Ascending aorta (tissue), 2 donors: ENCODE data around the gene SPEM1. TPM values are rescaled to one million over a fixed set of nuclear protein-coding genes. Genes with fewer than 3 reads are reported as not detected.

Experiments used
- DNase-seq, 2 donors: peaks; one replicate each; pipeline ENCODE4 v3.0.0-alpha.2; 2019; ENCODE audit warnings: low spot score in 2 of 2
- H3K27ac ChIP-seq, 2 donors: fragments of 200-600 bp; sonication (generic); one replicate each; pipeline ENCODE4 v1.5.1; 2016 to 2017; ENCODE audit warnings: mild to moderate bottlenecking in 1 of 2
- H3K27me3 ChIP-seq: fragments of 200-600 bp; sonication (generic); one replicate; pipeline ENCODE4 v1.5.1; 2017
- H3K36me3 ChIP-seq, 2 donors: fragments of 200-600 bp; sonication (generic); one replicate each; pipeline ENCODE4 v1.5.1; 2016
- H3K4me1 ChIP-seq, 2 donors: fragments of 200-600 bp; sonication (generic); one replicate each; pipeline ENCODE4 v1.5.1; 2016 to 2017; ENCODE audit warnings: mild to moderate bottlenecking in 1 of 2
- H3K4me3 ChIP-seq, 2 donors: fragments of 200-600 bp; sonication (generic); one replicate each; pipeline ENCODE4 v1.5.1; 2016 to 2017; ENCODE audit warnings: mild to moderate bottlenecking in 1 of 2
- H3K9me3 ChIP-seq, 2 donors: fragments of 200-600 bp; sonication (generic); one replicate each; pipeline ENCODE4 v1.5.1; 2016
- CTCF ChIP-seq, 3 experiments: fragments of 200-600 bp in 2 of 3; fragments of 450-650 bp in 1 of 3; sonication (generic) in 2 of 3; IDR thresholded peaks; one replicate each; pipeline ENCODE4 v1.5.1; 2016 to 2019; ENCODE audit warnings: antibody characterized with exemption in 3 of 3, mild to moderate bottlenecking in 1 of 3, moderate library complexity in 1 of 3
- intact Hi-C: fragments of 100-400 bp; cut with DNase I; formaldehyde crosslinking; loops from one replicate; pipeline ENCODE4 v1.15.1; 2023
- total RNA-seq: library from RNA; depleted of rRNA; stranded (reverse); fragments of >200 nt; gene quantifications from one replicate; pipeline ENCODE4 v1.1.0, GENCODE V29; 2016

SPEM1 gene
- total RNA-seq, 1 donor from 2014 or later = not detected

GRCh38 chr17:7443499-7444485 is 23.7 kb downstream of the SPEM1 start:
- Histone ChIP-seq H3K27me3 (peaks cover 16% of the 10 kb centered on the region), H3K9me3 (no peaks in the 10 kb centered on the region), H3K4me1 (peaks cover 15 to 35% of the 10 kb centered on the region in 2 donors), H3K27ac (peak overlapping the region in 1 of 2 donors; percentile 34), H3K36me3 (no peaks in the 10 kb centered on the region), H3K4me3 (no peak overlapping the region)
- intact Hi-C loops = no loop called here
- no peak for DNase-seq
- TF ChIP-seq CTCF (IDR thresholded peaks at IDR 0.05) = no peak

GRCh38 chr17:7444682-7445618 is 24.8 kb downstream of the SPEM1 start, which contains the start of gene CHRNB1:
CHRNB1 (plus strand) TSS chr17:7445061; CDS start chr17:7445128, 67 bp downstream.
- Histone ChIP-seq H3K27me3 (peaks cover 5% of the 10 kb centered on the region), H3K4me1 (peaks cover 15 to 27% of the 10 kb centered on the region in 2 donors)

DNA sequence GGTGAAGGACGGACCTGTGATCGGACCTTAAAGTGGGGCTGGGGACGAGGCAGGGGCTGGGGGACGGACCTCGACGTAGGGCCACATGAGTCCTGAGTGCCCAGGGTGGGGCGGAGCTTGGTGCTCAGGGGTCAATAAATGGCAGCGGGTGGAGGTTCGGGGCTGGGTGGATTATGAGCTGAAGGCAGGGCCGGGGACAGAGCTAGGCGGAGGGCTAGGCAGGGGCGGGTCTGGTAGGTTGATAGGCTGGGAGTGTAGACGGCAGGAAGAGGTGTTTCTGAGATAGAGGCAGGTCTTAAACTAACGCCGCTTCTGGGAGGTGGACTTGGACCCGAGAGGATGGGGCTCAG is 25.5 kb downstream of the SPEM1 start:
- H3K9me3 ChIP-seq = no peaks in the 10 kb centered on the region
- peaks cover 10 to 21% of the 10 kb centered on the region in 2 donors for H3K4me1 ChIP-seq
- no peak overlapping the region for H3K27ac ChIP-seq
- intact Hi-C loops = no loop called here
- peaks cover 4% of the 10 kb centered on the region for H3K27me3 ChIP-seq
- peak overlapping the region; percentile 60 to 62 for H3K4me3 ChIP-seq
- no peaks in the 10 kb centered on the region for H3K36me3 ChIP-seq
- no peak for TF ChIP-seq CTCF (IDR thresholded peaks at IDR 0.05)
- no peak for DNase-seq

More at GRCh38 chr17:7444682-7445618, 24.8 kb downstream of the SPEM1 start, which contains the start of gene CHRNB1:
- H3K27ac ChIP-seq = peak within 1 kb of the TSS in 1 of 2 donors; percentile 34
- no peaks in the 10 kb centered on the region for H3K36me3 ChIP-seq
- H3K4me3 ChIP-seq = peak within 1 kb of the TSS; percentile 60 to 62
- peak; percentile 44 to 84 for DNase-seq
- TF ChIP-seq CTCF (IDR thresholded peaks at IDR 0.05) = peak in 2 of 3 experiments; percentile 5
- H3K9me3 ChIP-seq = no peaks in the 10 kb centered on the region
- intact Hi-C loops = no loop called here

DNA sequence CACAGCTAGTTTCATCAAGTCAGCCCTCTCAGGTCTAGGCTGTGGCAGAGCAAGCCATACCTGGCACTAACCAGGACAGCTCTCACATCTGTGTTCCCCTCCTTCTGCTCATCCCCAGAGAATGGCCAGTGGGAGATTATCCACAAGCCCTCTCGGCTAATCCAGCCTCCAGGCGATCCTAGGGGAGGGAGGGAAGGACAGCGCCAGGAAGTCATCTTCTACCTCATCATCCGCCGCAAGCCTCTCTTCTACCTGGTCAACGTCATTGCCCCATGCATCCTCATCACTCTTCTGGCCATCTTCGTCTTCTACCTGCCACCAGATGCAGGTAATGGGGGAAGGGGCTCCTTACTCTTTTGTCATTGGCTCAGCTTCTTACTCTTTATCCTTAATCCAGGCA is 28.3 kb downstream of the SPEM1 start:
- TF ChIP-seq CTCF (IDR thresholded peaks at IDR 0.05) = no peak
- intact Hi-C loops = no loop called here
- H3K4me1 ChIP-seq = peaks cover 10 to 18% of the 10 kb centered on the region in 2 donors
- no peaks in the 10 kb centered on the region for H3K36me3 ChIP-seq
- DNase-seq = no peak
- no peaks in the 10 kb centered on the region for H3K9me3 ChIP-seq
- H3K4me3 ChIP-seq = no peak overlapping the region
- H3K27ac ChIP-seq = no peak overlapping the region
- H3K27me3 ChIP-seq = peaks cover 4% of the 10 kb centered on the region

DNA sequence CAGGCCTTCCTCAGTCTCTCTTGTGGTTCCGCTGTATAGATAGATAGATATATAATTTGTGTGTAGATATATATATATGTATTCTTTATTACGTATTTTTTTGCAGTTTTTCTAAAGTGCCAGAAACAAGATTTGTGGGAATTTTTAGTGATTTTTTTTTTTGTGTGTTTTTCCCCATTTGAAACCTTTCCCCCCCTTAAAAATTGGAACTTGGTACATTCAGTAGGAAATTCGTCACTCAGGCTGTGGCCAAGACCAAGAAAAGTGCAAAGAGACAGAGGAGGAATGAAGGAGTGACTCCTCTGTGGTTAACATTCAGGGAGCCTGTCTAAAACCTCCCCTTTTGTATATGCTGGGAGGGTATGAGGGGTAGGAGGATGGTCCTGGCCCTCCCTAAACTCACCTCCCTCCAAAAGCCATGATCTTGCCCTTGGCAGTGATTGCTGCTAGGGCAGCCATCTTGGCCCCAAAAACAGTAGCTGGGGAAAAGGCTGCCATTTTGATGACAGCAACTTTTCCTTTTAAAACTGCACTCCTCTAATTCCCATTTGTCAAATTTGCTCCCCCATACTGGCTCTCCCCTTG is 39.9 kb downstream of the SPEM1 start:
- intact Hi-C loops = no loop called here

More for the DNA sequence above, 39.9 kb downstream of the SPEM1 start:
- Histone ChIP-seq H3K27me3 (no peaks in the 10 kb centered on the region), H3K36me3 (peaks cover 32 to 34% of the 10 kb centered on the region in 2 donors), H3K27ac (peak overlapping the region in 1 of 2 donors; percentile 53), H3K4me1 (peaks cover 0 to 5% of the 10 kb centered on the region in 2 donors), H3K9me3 (no peaks in the 10 kb centered on the region), H3K4me3 (no peak overlapping the region)
- DNase-seq = no peak
- no peak for TF ChIP-seq CTCF (IDR thresholded peaks at IDR 0.05)
